HT1080 (cell line): ENCODE data around the gene CD180. TPM values are rescaled to one million over a fixed set of nuclear protein-coding genes. Genes with fewer than 3 reads are reported as not detected.
A peak's percentile ranks its signal among the peaks of the same experiment; 100 is the strongest.
"Not testable (repeated sequence)": the region's sequence is repeated elsewhere in the genome, so short reads cannot be mapped to it uniquely, and the experiment has no call there.

Experiments used
- DNase-seq: peaks from one replicate; pipeline ENCODE4 v3.0.0-alpha.2; 2015; ENCODE audit warnings: low read depth
- total RNA-seq: library from RNA; depleted of rRNA; stranded (reverse); fragments of >200 nt; shearing (Covaris generic); gene quantifications from 2 replicates; pipeline ENCODE4 v1.2.3, GENCODE V29; 2014

The CD180 gene
- total RNA-seq, 1 experiment from 2014 or later, result 0.43 TPM

GRCh38 chr5:67189931-67190330 lies 6.7 kb downstream of the CD180 start:
- no peak for DNase-seq

GRCh38 chr5:67189079-67189354 lies 7.6 kb downstream of the CD180 start:
- no peak for DNase-seq

- no peak for DNase-seq
Measured at GRCh38 chr5:67188274-67189078, 8.1 kb downstream of the CD180 start.

GRCh38 chr5:67187006-67187715 lies 9.4 kb downstream of the CD180 start:
- DNase-seq, result no peak

- DNase-seq, result no peak
Measured at GRCh38 chr5:67183859-67184258, 12.7 kb downstream of the CD180 start.

- peak; percentile 91 for DNase-seq
Measured at GRCh38 chr5:67182301-67182790, 14.3 kb downstream of the CD180 start.

- DNase-seq, result no peak
Measured at GRCh38 chr5:67181648-67182221, 14.9 kb downstream of the CD180 start.

GRCh38 chr5:67179697-67180361 lies 16.8 kb downstream of the CD180 start:
- DNase-seq, result no peak

GRCh38 chr5:67178966-67179365 lies 17.6 kb downstream of the CD180 start:
- DNase-seq, result no peak

- DNase-seq, result no peak
Measured at GRCh38 chr5:67178085-67178484, 18.5 kb downstream of the CD180 start.

- DNase-seq, result no peak
Measured at GRCh38 chr5:67176936-67177335, 19.7 kb downstream of the CD180 start.

GRCh38 chr5:67173959-67174358 lies 22.6 kb downstream of the CD180 start:
- DNase-seq, result peak; percentile 37

- DNase-seq, result not testable (repeated sequence)
Measured at GRCh38 chr5:67173351-67173750, 23.2 kb downstream of the CD180 start.

- no peak for DNase-seq
Measured at GRCh38 chr5:67170767-67171166, 25.8 kb downstream of the CD180 start.

- DNase-seq, result no peak
Measured at GRCh38 chr5:67168069-67168468, 28.5 kb downstream of the CD180 start.

- DNase-seq, result no peak
Measured at GRCh38 chr5:67166460-67167285, 29.9 kb downstream of the CD180 start.

- DNase-seq, result no peak
Measured at GRCh38 chr5:67165526-67166459, 30.8 kb downstream of the CD180 start.

GRCh38 chr5:67164856-67165525 lies 31.6 kb downstream of the CD180 start:
- DNase-seq, result no peak

GRCh38 chr5:67163863-67164595 lies 32.6 kb downstream of the CD180 start:
- no peak for DNase-seq
